ENCODE data around the gene TBX15.

DNA sequence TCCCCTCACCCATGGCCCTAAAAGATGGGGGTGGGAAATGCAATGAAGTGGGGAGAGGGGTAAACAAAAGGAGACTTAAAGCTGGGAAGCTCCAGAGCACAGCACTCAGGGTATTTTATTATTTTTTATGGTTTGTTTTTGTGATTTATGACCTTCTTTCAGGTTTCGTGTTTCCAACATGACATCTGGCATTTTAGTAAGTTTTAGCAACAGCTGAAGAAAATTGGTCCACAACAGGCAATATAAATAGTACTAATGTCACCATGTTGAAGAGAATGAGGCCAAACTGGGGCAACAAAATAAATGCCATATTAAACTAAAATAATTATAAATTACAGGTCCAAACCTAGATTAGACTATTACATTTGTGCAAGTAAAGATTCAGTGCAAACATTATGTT is 56.3 kb downstream of the TBX15 start:
- TF ChIP-seq, protein P1, sequence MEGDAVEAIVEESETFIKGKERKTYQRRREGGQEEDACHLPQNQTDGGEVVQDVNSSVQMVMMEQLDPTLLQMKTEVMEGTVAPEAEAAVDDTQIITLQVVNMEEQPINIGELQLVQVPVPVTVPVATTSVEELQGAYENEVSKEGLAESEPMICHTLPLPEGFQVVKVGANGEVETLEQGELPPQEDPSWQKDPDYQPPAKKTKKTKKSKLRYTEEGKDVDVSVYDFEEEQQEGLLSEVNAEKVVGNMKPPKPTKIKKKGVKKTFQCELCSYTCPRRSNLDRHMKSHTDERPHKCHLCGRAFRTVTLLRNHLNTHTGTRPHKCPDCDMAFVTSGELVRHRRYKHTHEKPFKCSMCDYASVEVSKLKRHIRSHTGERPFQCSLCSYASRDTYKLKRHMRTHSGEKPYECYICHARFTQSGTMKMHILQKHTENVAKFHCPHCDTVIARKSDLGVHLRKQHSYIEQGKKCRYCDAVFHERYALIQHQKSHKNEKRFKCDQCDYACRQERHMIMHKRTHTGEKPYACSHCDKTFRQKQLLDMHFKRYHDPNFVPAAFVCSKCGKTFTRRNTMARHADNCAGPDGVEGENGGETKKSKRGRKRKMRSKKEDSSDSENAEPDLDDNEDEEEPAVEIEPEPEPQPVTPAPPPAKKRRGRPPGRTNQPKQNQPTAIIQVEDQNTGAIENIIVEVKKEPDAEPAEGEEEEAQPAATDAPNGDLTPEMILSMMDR (IDR thresholded peaks at IDR 0.05; ENCODE audit: borderline replicate concordance, extremely low read depth, low read length, poor library complexity, severe bottlenecking), result no peak
- no peak for TF ChIP-seq EZH2 (IDR thresholded peaks at IDR 0.05; ENCODE audit: borderline replicate concordance, low read depth, low read length, severe bottlenecking)

All from DND-41 (cell line).